OCI-LY1 (cell line): Measurements from ENCODE around the gene IL15.

Source experiments
- H2AFZ ChIP-seq: fragments of 200-600 bp; sonication (generic), shearing (Covaris generic); 2 replicates; pipeline ENCODE4 v1.6.0; 2014; ENCODE audit warnings: antibody characterized with exemption, mild to moderate bottlenecking, low read length
- H3F3A ChIP-seq: fragments of 200-600 bp; sonication (generic), shearing (Covaris generic); 2 replicates; pipeline ENCODE4 v1.6.0; 2014; ENCODE audit warnings: mild to moderate bottlenecking, antibody characterized with exemption, low read length, moderate library complexity; ENCODE audit not compliant: insufficient read depth
- H3K27ac ChIP-seq: fragments of 200-600 bp; sonication (generic); 2 replicates; pipeline ENCODE4 v1.5.1; 2014; ENCODE audit warnings: low read length, mixed run types, mild to moderate bottlenecking, low read depth; ENCODE audit not compliant: poor library complexity, severe bottlenecking
- H3K27me3 ChIP-seq: fragments of 200-600 bp; sonication (generic); 2 replicates; pipeline ENCODE4 v1.6.0; 2014; ENCODE audit warnings: antibody characterized with exemption, mild to moderate bottlenecking, low read length, moderate library complexity; ENCODE audit not compliant: insufficient read depth
- H3K36me3 ChIP-seq: fragments of 200-600 bp; sonication (generic); 2 replicates; pipeline ENCODE4 v1.6.1; 2014; ENCODE audit warnings: mild to moderate bottlenecking, antibody characterized with exemption, low read length, moderate library complexity, mixed read lengths; ENCODE audit not compliant: insufficient read depth
- H3K4me1 ChIP-seq: fragments of 200-600 bp; sonication (generic); 2 replicates; pipeline ENCODE4 v1.5.1; 2014; ENCODE audit warnings: mild to moderate bottlenecking, low read length, moderate library complexity; ENCODE audit not compliant: insufficient read depth, severe bottlenecking
- H3K4me2 ChIP-seq: fragments of 200-600 bp; sonication (generic), shearing (Covaris generic); 2 replicates; pipeline ENCODE4 v1.6.1; 2014; ENCODE audit warnings: low read length
- H3K4me3 ChIP-seq: fragments of 200-600 bp; sonication (generic); 2 replicates; pipeline ENCODE4 v1.5.1; 2014; ENCODE audit warnings: low read length, low read depth, mild to moderate bottlenecking, mixed read lengths; ENCODE audit not compliant: poor library complexity, severe bottlenecking
- H3K79me2 ChIP-seq: fragments of 200-600 bp; shearing (Covaris generic); 2 replicates; pipeline ENCODE4 v1.6.1; 2016; ENCODE audit warnings: mixed run types, low read length, mixed read lengths; ENCODE audit not compliant: insufficient read depth
- H3K9ac ChIP-seq: fragments of 200-600 bp; sonication (generic), shearing (Covaris generic); 2 replicates; pipeline ENCODE4 v1.6.1; 2014; ENCODE audit warnings: mild to moderate bottlenecking, low read length, mixed read lengths
- H3K9me2 ChIP-seq: fragments of 200-600 bp; sonication (generic), shearing (Covaris generic); 2 replicates; pipeline ENCODE4 v1.6.1; 2014; ENCODE audit warnings: low read depth, mild to moderate bottlenecking, low read length, mixed read lengths
- H3K9me3 ChIP-seq: fragments of 200-600 bp; shearing (Covaris generic); 2 replicates; pipeline ENCODE4 v1.6.1; 2014; ENCODE audit warnings: low read length, mixed read lengths
- H4K20me1 ChIP-seq: fragments of 200-600 bp; sonication (generic), shearing (Covaris generic); 2 replicates; pipeline ENCODE4 v1.6.0; 2016; ENCODE audit warnings: mild to moderate bottlenecking, low read length; ENCODE audit not compliant: insufficient read depth
- EZH2 ChIP-seq: fragments of 200-600 bp; sonication (generic), shearing (Covaris generic); IDR thresholded peaks from 2 replicates; pipeline ENCODE4 v1.8.0; 2017; ENCODE audit warnings: borderline replicate concordance, mixed run types, mild to moderate bottlenecking, antibody characterized with exemption, low read length, moderate library complexity, mixed read lengths
- TF ChIP-seq, protein P1 (sequence below): fragments of 200-600 bp; sonication (generic), shearing (Covaris generic); IDR thresholded peaks from 2 replicates; pipeline ENCODE4 v1.5.1; 2017; ENCODE audit warnings: mild to moderate bottlenecking, antibody characterized with exemption, low read length, moderate library complexity, mixed read lengths

Gene IL15

DNA sequence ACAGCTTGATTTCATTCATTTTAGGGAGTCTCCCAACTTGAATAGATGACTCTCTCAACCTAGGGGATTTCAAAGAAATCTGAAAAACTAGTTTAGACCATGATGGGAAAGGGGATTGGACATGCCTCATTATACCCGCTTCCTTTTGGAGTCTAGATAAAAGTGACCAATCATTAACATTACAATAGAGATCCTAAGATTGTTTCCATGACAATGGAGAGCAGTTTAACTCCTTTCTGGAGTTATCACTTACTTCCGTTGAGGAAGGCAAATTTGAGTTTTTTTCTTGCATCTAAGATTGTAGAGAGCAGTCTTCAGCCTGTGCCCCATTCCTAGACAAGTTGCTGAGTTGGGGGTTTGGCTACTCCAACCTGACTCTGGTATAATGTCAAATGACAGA lies 11.4 kb upstream of the IL15 start:
- no peak overlapping the region for H3K27ac ChIP-seq
- no peaks in the 10 kb centered on the region for H3K79me2 ChIP-seq
- no peaks in the 10 kb centered on the region for H3K9me3 ChIP-seq
- no peak overlapping the region for H3K4me2 ChIP-seq
- TF ChIP-seq EZH2 = no peak
- TF ChIP-seq, protein P1, sequence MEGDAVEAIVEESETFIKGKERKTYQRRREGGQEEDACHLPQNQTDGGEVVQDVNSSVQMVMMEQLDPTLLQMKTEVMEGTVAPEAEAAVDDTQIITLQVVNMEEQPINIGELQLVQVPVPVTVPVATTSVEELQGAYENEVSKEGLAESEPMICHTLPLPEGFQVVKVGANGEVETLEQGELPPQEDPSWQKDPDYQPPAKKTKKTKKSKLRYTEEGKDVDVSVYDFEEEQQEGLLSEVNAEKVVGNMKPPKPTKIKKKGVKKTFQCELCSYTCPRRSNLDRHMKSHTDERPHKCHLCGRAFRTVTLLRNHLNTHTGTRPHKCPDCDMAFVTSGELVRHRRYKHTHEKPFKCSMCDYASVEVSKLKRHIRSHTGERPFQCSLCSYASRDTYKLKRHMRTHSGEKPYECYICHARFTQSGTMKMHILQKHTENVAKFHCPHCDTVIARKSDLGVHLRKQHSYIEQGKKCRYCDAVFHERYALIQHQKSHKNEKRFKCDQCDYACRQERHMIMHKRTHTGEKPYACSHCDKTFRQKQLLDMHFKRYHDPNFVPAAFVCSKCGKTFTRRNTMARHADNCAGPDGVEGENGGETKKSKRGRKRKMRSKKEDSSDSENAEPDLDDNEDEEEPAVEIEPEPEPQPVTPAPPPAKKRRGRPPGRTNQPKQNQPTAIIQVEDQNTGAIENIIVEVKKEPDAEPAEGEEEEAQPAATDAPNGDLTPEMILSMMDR = no peak
- H2AFZ ChIP-seq = no peak overlapping the region
- H3K27me3 ChIP-seq = no peaks in the 10 kb centered on the region
- H3K9me2 ChIP-seq = no peaks in the 10 kb centered on the region
- H3K4me1 ChIP-seq = no peaks in the 10 kb centered on the region
- H3K4me3 ChIP-seq = no peak overlapping the region
- H3K9ac ChIP-seq = no peak overlapping the region
- H3F3A ChIP-seq = no peaks in the 10 kb centered on the region
- no peaks in the 10 kb centered on the region for H4K20me1 ChIP-seq
- no peaks in the 10 kb centered on the region for H3K36me3 ChIP-seq

GRCh38 chr4:141630854-141631253 lies 5.5 kb upstream of the IL15 start:
- H3K27me3 ChIP-seq = no peaks in the 10 kb centered on the region
- H3K9me2 ChIP-seq = no peaks in the 10 kb centered on the region
- no peaks in the 10 kb centered on the region for H4K20me1 ChIP-seq
- H3K9ac ChIP-seq = no peak overlapping the region
- no peaks in the 10 kb centered on the region for H3K79me2 ChIP-seq
- no peaks in the 10 kb centered on the region for H3K9me3 ChIP-seq
- no peak for TF ChIP-seq EZH2
- TF ChIP-seq, protein P1 = no peak
- H3K36me3 ChIP-seq = no peaks in the 10 kb centered on the region
- H3K4me1 ChIP-seq = no peaks in the 10 kb centered on the region
- no peak overlapping the region for H3K4me3 ChIP-seq
- H3K4me2 ChIP-seq = no peak overlapping the region
- H3F3A ChIP-seq = no peaks in the 10 kb centered on the region
- no peak overlapping the region for H2AFZ ChIP-seq
- no peak overlapping the region for H3K27ac ChIP-seq

DNA sequence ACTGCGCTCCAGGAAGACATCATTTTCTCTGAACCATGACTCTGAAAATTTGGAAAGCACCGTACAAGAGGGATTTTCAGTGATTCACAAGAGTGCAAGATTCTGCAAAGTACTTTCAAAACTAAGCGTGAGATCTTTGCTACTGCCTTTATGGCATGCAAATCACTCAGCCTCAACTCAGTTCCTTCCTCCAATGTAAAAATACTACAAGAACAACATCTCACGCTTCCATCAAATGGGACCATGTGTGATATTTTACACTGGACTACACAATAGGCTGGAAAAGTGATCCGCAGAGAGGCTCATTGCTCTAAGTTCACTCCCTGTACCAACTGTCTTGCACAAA lies 674 bp upstream of the IL15 start:
- no peak overlapping the region for H3K4me2 ChIP-seq
- no peaks in the 10 kb centered on the region for H3K9me3 ChIP-seq
- no peaks in the 10 kb centered on the region for H3K79me2 ChIP-seq
- H4K20me1 ChIP-seq = no peaks in the 10 kb centered on the region
- TF ChIP-seq, protein P1 = no peak
- TF ChIP-seq EZH2 = no peak
- H3K27ac ChIP-seq = no peak overlapping the region
- no peaks in the 10 kb centered on the region for H3K9me2 ChIP-seq
- no peaks in the 10 kb centered on the region for H3K36me3 ChIP-seq
- no peak overlapping the region for H2AFZ ChIP-seq
- H3K4me1 ChIP-seq = no peaks in the 10 kb centered on the region
- no peak overlapping the region for H3K4me3 ChIP-seq
- H3F3A ChIP-seq = no peaks in the 10 kb centered on the region
- H3K9ac ChIP-seq = no peak overlapping the region
- H3K27me3 ChIP-seq = no peaks in the 10 kb centered on the region
